HTERT RPE-1 (cell line): Measurements from ENCODE around the gene TBCC.
"Not testable (repeated sequence)": the region's sequence is repeated elsewhere in the genome, so short reads cannot be mapped to it uniquely, and the experiment has no call there.

ENCODE experiments used
- in situ Hi-C: fragments of 300-500 bp; cut with MboI; formaldehyde crosslinking; loops from 4 replicates; pipeline ENCODE4 v1.14.3; 2020; ENCODE audit warnings: low sequenced_read_pairs

TBCC gene

GRCh38 chr6:42733867-42734481 lies 11.9 kb downstream of the TBCC start:
- in situ Hi-C loops = not testable (repeated sequence)

DNA sequence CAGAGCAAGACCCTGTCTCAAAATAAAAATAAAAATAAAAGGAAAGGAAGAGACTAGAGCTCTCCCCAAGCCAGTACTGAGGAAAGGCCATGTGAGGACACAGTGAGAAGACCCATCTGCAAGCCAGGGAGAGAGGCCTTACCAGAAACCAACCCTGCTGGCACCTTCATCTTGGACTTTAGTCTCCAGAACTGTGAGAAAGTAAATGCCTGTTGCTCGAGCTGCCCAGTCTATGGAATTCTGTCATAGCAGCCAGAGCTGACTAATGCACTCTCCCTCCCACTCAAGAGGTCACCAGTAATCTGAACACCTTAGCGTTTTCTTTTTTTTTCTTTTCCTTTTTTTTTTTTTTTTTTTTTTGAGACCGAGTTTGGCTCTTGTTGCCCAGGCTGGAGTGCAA lies 16.2 kb downstream of the TBCC start:
- in situ Hi-C loops = no loop called here

DNA sequence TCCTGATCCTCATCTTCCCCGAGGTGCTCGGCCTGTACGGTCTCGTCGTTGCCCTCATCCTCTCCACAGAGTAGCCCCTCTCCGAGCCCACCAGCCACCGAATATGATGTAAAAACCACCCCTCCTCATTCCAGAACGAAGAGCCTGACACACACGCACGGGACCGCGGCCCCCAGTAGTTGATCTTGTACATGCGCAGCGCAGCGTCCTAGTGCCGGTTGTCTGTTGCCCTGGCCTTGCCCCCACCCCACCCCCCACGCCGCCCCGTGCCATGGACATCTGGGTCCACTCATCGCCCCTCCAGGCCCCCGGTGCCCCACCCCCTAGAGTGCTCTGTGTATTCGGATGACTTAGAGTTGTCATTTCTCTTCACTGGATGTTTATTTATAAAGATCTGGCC lies 18.3 kb downstream of the TBCC start:
- in situ Hi-C loops = no loop called here

DNA sequence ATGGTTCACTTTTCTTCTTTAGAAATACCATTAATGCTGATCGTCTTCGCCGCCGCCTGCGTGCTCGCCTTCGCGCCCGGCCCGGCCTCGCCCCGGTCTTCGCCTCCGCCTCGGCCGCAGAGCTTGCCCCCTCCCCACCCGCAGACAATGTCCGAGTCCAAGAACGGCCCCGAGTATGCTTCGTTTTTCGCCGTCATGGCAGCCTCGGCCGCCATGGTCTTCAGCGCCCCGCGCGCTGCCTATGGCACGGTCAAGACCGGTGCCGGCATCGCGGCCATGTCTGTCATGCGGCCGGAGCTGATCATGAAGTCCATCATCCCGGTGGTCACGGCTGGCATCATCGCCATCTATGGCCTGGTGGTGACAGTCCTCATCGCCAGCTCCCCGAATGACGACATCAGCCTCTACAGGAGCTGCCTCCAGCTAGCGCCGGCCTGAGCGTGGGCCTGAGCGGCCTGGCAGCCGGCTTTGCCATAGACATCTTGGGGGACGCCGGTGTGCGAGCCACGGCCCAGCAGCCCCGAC lies 18.8 kb downstream of the TBCC start:
- in situ Hi-C loops = no loop called here

GRCh38 chr6:42726485-42727086 lies 19.3 kb downstream of the TBCC start:
- in situ Hi-C loops = no loop called here

DNA sequence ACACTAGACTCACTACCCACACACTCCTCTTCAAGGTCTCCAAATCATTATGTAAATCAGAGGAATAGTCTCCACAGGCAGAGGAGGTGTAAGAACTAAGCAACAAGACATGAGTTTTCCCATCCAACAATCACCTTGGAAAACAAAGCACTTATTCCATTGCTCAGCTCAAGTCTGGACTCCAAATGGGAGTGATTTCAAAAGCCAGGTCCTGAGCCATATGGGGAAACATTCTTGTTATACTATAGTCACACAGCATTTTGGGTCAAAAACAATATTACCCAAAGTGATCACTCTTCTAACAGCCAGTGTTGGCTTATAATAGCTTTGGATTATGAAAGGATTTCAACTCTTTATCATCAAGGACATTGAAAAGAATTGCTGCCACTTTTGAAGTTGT lies 19.9 kb downstream of the TBCC start:
- in situ Hi-C loops = no loop called here

GRCh38 chr6:42724825-42725224 lies 21.1 kb downstream of the TBCC start:
- in situ Hi-C loops = no loop called here

GRCh38 chr6:42722497-42722896 lies 23.4 kb downstream of the TBCC start, which contains the start of gene PRPH2:
Gene PRPH2, minus strand, starts transcription at chr6:42722597. Its CDS starts 263 bp downstream, at chr6:42722334.
- in situ Hi-C loops = no loop called here

GRCh38 chr6:42720739-42721138 lies 25.2 kb downstream of the TBCC start:
- in situ Hi-C loops = no loop called here

GRCh38 chr6:42715871-42716270 lies 30.0 kb downstream of the TBCC start:
- in situ Hi-C loops = no loop called here

DNA sequence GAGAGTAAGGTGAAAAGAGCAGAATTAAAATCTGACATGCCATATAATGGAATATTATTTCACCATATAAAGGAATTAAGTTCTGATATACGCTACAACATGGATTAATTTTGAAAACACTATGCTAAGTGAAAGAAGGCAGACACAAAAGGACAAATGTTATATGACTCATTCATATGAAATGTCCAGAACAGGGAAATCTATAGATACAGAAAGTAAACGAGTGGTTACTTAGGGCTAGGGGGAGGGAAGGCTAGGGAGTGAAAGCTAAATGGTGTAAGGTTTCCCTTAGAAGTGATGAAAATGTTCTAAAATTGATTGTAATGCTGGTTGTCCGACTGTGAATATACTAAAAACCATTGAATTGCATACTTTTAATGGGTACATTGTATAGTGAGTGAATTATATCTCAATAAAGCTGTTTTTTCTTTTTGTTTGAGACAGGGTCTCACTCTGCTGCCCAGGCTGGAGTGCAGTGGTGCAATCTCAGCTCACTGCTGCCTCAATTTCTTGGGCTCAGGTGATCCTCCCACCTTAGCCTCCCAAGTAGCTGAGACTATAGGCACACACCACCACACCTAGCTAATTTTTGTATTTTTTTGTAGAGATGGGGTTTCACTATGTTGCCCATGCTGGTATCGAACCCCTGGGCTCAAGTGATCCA lies 31.7 kb downstream of the TBCC start:
- in situ Hi-C loops = no loop called here

- in situ Hi-C loops = no loop called here
Measured at GRCh38 chr6:42711930-42712329, 34.0 kb downstream of the TBCC start.

- in situ Hi-C loops = no loop called here
Measured at GRCh38 chr6:42710316-42710715, 35.6 kb downstream of the TBCC start.

GRCh38 chr6:42709871-42710270 lies 36.0 kb downstream of the TBCC start:
- in situ Hi-C loops = no loop called here

DNA sequence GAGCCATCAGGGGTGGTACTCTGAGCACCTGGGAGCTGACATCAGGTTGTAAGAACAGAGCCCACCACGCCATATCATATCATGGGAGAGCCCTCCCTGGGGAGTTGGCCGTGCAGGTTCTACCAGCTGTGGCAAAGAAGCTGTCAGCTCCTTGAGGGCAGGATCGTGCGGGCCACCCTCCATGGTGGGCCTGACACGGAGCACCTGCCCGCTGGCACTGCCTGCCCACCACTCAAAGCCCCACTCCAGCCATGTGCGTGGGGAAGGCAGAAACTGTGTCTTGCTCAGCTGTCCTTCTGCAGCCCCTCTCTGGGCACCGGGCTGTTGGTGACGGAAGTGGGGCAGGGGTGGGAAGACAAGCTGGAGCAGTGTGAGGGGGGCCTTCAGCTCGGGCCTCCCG lies 37.8 kb downstream of the TBCC start:
- in situ Hi-C loops = no loop called here

- in situ Hi-C loops = no loop called here
Measured at GRCh38 chr6:42707595-42707994, 38.3 kb downstream of the TBCC start.

DNA sequence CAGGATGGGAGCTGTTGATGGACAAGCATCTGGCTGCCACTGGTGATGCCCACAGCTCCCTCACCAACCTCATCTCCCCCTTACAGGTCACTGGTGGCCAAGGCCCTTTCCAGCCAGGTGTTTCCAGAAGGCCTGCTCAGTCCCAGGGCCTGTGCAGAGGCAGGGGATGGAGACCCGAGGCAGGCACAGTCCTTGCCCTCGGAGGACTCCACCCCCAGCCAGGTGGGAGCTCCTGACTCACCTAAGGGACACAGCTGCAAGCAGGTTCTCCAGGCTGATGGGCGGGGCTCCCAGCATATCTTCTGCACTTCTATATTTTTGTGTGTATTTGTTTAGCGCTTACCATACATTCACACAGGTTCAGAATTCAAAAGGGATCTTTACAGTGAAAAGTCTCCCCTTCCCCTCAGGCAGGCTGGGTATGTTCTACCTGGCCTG lies 40.9 kb downstream of the TBCC start:
- in situ Hi-C loops = no loop called here

- in situ Hi-C loops = no loop called here
Measured at GRCh38 chr6:42704251-42704936, 41.5 kb downstream of the TBCC start.

GRCh38 chr6:42702786-42703185 lies 43.1 kb downstream of the TBCC start:
- in situ Hi-C loops = not testable (repeated sequence)

- in situ Hi-C loops = no loop called here
Measured at GRCh38 chr6:42702200-42702599, 43.7 kb downstream of the TBCC start.

- in situ Hi-C loops = no loop called here
Measured at GRCh38 chr6:42698217-42698616, 47.7 kb downstream of the TBCC start.

- in situ Hi-C loops = no loop called here
Measured at GRCh38 chr6:42697268-42697655, 48.6 kb downstream of the TBCC start.
